ENCODE measurements around the gene ANXA4.

ANXA4 gene

GRCh38 chr2:69863298-69863697 lies 121.4 kb downstream of the ANXA4 start:
- no peak for DNase-seq
